IMR-90 (cell line): ENCODE measurements around the gene UBA3. TPM values are rescaled to one million over a fixed set of nuclear protein-coding genes. Genes with fewer than 3 reads are reported as not detected.

ENCODE experiments used
- ATAC-seq: fragments of 200-7000 bp; cut with Tn5 transposase; 2 replicates; pipeline ENCODE4 v1.9.1; 2020; ENCODE audit warnings: low read depth, mild to moderate bottlenecking, moderate library complexity
- BruUV-seq: library from RNA; stranded (reverse); fragments of 400-500 nt; replicated peaks from 2 replicates; lab custom pipeline; 2021; lab: Mats Ljungman, UMichigan
- CTCF ChIA-PET: fragments of 300-600 bp; formaldehyde crosslinking; extraction: SDS; loops from one replicate; lab custom pipeline; 2021; ENCODE audit warnings: antibody characterized with exemption; lab: Yijun Ruan, JAX
- POLR2A ChIA-PET: fragments of 300-600 bp; sonication (Branson Sonifier 250); formaldehyde crosslinking; loops from one replicate; lab custom pipeline; 2022; ENCODE audit warnings: antibody characterized with exemption; ENCODE audit not compliant: unreplicated experiment; lab: Charles Lee
- DNase-seq: peaks from one replicate; pipeline ENCODE4 v3.0.0; 2013
- H2AFZ ChIP-seq: replicated peaks from 2 replicates; pipeline ENCODE3; 2013; ENCODE audit warnings: low read length, mild to moderate bottlenecking; ENCODE audit not compliant: poor library complexity
- H2AK5ac ChIP-seq: 2 replicates; pipeline ENCODE4 v1.6.1; 2013; ENCODE audit warnings: low read depth, low read length, inconsistent platforms
- H2AK9ac ChIP-seq: replicated peaks from 2 replicates; pipeline ENCODE3; 2013; ENCODE audit warnings: mild to moderate bottlenecking, low read depth, low read length, moderate library complexity; ENCODE audit not compliant: poor library complexity
- H2BK120ac ChIP-seq: 2 replicates; pipeline ENCODE4 v1.6.1; 2013; ENCODE audit warnings: low read depth, low read length, inconsistent platforms
- H2BK15ac ChIP-seq: 3 replicates; pipeline ENCODE4 v1.6.1; 2013; ENCODE audit warnings: low read depth, low read length, inconsistent platforms
- H2BK20ac ChIP-seq: 2 replicates; pipeline ENCODE4 v1.6.1; 2013; ENCODE audit warnings: low read depth, mild to moderate bottlenecking, inconsistent platforms, low read length, moderate library complexity
- H2BK5ac ChIP-seq: 2 replicates; pipeline ENCODE4 v1.6.1; 2013; ENCODE audit warnings: mild to moderate bottlenecking, low read depth, low read length, inconsistent platforms; ENCODE audit not compliant: poor library complexity, severe bottlenecking
- H3K14ac ChIP-seq: replicated peaks from 2 replicates; pipeline ENCODE4 v1.6.1; 2013; ENCODE audit warnings: low read depth, low read length, inconsistent platforms
- H3K18ac ChIP-seq: 2 replicates; pipeline ENCODE4 v1.6.1; 2013; ENCODE audit warnings: low read depth, low read length, control low read depth
- H3K23ac ChIP-seq: 2 replicates; pipeline ENCODE4 v1.6.1; 2013; ENCODE audit warnings: low read depth, low read length, inconsistent platforms
- H3K27ac ChIP-seq: 2 replicates; pipeline ENCODE4 v1.5.1; 2013; ENCODE audit warnings: mild to moderate bottlenecking, control low read depth, low read length; ENCODE audit not compliant: insufficient read depth
- H3K27me3 ChIP-seq: 2 replicates; pipeline ENCODE4 v1.6.1; 2013; ENCODE audit warnings: low read length; ENCODE audit not compliant: control insufficient read depth, insufficient read depth
- H3K36me3 ChIP-seq: 2 replicates; pipeline ENCODE4 v1.6.1; 2013; ENCODE audit warnings: low read length, mixed read lengths; ENCODE audit not compliant: control insufficient read depth, insufficient read depth
- H3K4ac ChIP-seq: 2 replicates; pipeline ENCODE4 v1.6.1; 2013; ENCODE audit warnings: low read depth, low read length, inconsistent platforms
- H3K4me1 ChIP-seq: 2 replicates; pipeline ENCODE4 v1.6.1; 2013; ENCODE audit warnings: low read length, mixed read lengths; ENCODE audit not compliant: control insufficient read depth, insufficient read depth
- H3K4me2 ChIP-seq: 2 replicates; pipeline ENCODE4 v1.6.1; 2013; ENCODE audit warnings: low read depth, mild to moderate bottlenecking, control low read depth, low read length, moderate library complexity
- H3K4me3 ChIP-seq: 2 replicates; pipeline ENCODE4 v1.5.1; 2013; ENCODE audit warnings: low read depth, mild to moderate bottlenecking, control low read depth, low read length, moderate library complexity; ENCODE audit not compliant: insufficient read depth
- H3K56ac ChIP-seq: 2 replicates; pipeline ENCODE4 v1.6.1; 2013; ENCODE audit warnings: low read length, inconsistent platforms; ENCODE audit not compliant: insufficient read depth; ENCODE audit errors: extremely low read depth
- H3K79me1 ChIP-seq, 2 experiments: 2 replicates each; pipeline ENCODE4 v1.6.1; 2013; ENCODE audit warnings: low read length in 2 of 2, inconsistent platforms in 1 of 2, low read depth in 1 of 2
- H3K9ac ChIP-seq: 2 replicates; pipeline ENCODE4 v1.6.1; 2013; ENCODE audit warnings: low read depth, low read length, control low read depth
- H3K9me1 ChIP-seq: 2 replicates; pipeline ENCODE4 v1.6.1; 2013; ENCODE audit warnings: low read length, inconsistent platforms; ENCODE audit not compliant: insufficient read depth
- H3K9me3 ChIP-seq: 2 replicates; pipeline ENCODE4 v1.6.1; 2013; ENCODE audit warnings: low read length; ENCODE audit not compliant: control insufficient read depth, insufficient read depth
- H4K20me1 ChIP-seq: 2 replicates; pipeline ENCODE4 v1.6.1; 2013; ENCODE audit warnings: low read length, inconsistent platforms; ENCODE audit not compliant: insufficient read depth
- H4K5ac ChIP-seq: 2 replicates; pipeline ENCODE4 v1.6.1; 2013; ENCODE audit warnings: mild to moderate bottlenecking, low read depth, low read length, control low read depth
- H4K8ac ChIP-seq, 2 experiments: 2 replicates each; pipeline ENCODE4 v1.6.1; 2013; ENCODE audit warnings: low read depth in 2 of 2, low read length in 2 of 2, control low read depth in 1 of 2, inconsistent platforms in 1 of 2
- H4K91ac ChIP-seq: 2 replicates; pipeline ENCODE4 v1.6.1; 2013; ENCODE audit warnings: low read depth, low read length, inconsistent platforms; ENCODE audit not compliant: insufficient read depth
- CHD1 ChIP-seq: IDR thresholded peaks from 2 replicates; pipeline ENCODE4 v1.6.1; 2012; ENCODE audit warnings: low read depth, low read length, improper control_type of control experiment
- NFE2L2 ChIP-seq: fragments of 150-350 bp; IDR thresholded peaks from 2 replicates; pipeline ENCODE4 v1.6.1; 2016; ENCODE audit warnings: low read depth, mild to moderate bottlenecking, low read length
- RCOR1 ChIP-seq: IDR thresholded peaks from 2 replicates; pipeline ENCODE4 v1.6.1; 2012; ENCODE audit warnings: mild to moderate bottlenecking, low read length, improper control_type of control experiment; ENCODE audit not compliant: insufficient replicate concordance
- WGBS, 2 experiments: methylation state at CpG; one replicate each; pipeline versions ENCODE4 v1.1.5 to v1.1.7; 2013; ENCODE audit warnings: missing lambda C conversion rate in 2 of 2; ENCODE audit not compliant: insufficient read length in 1 of 2; ENCODE audit errors: extremely low coverage in 2 of 2; 5-methylcytosine and 5-hydroxymethylcytosine counted together
- dilution Hi-C: fragments of 300-500 bp; cut with HindIII; formaldehyde crosslinking; loops from one replicate; pipeline ENCODE4 v1.14.3; 2018; ENCODE audit warnings: low sequenced_read_pairs; ENCODE audit not compliant: unreplicated experiment
- in situ Hi-C: fragments of 300-500 bp; cut with MboI; formaldehyde crosslinking; loops from 3 replicates; pipeline ENCODE4 v1.14.3; 2019; ENCODE audit warnings: low sequenced_read_pairs, inconsistent platforms, mixed read lengths
- intact Hi-C: fragments of 100-400 bp; cut with micrococcal nuclease; formaldehyde crosslinking; loops from 2 replicates; pipeline ENCODE4 v1.10.0; 2022
- polyA plus RNA-seq, 3 experiments: library from polyadenylated mRNA; depleted of rRNA; stranded (reverse); fragments of >200 nt; gene quantifications; 2 replicates each; pipeline ENCODE4 v1.2.3, GENCODE V29; 2012; ENCODE audit warnings: low replicate concordance in 1 of 3
- total RNA-seq: library from RNA; depleted of rRNA; stranded (reverse); fragments of >200 nt; gene quantifications from 2 replicates; pipeline ENCODE4 v1.2.3, GENCODE V29; 2012
- TF ChIP-seq, protein P1 (sequence below): fragments of 150-350 bp; IDR thresholded peaks from 2 replicates; pipeline ENCODE4 v1.6.1; 2016; ENCODE audit warnings: low read depth, mild to moderate bottlenecking, low read length, moderate library complexity, borderline replicate concordance

The UBA3 gene
- total and polyA plus RNA-seq, 2 of the 4 experiments (the other 2 are of a cell fraction): 51.8 to 64.3 TPM

- POLR2A ChIA-PET: no interaction called here
- in situ Hi-C loops: no loop called here
These were observed 48.5 kb downstream of the UBA3 start for GRCh38 chr3:69031635-69032034.

More at GRCh38 chr3:69031635-69032034, 48.5 kb downstream of the UBA3 start:
- no peak overlapping the region for H3K4me2 ChIP-seq
- no peak overlapping the region for H3K4me3 ChIP-seq
- no peak overlapping the region for H3K9ac ChIP-seq
- CTCF ChIA-PET: interaction anchor here (0.7 to 1.0 kb wide), 2 partner anchors 13 to 754 kb away, joined by 3 to 4 read pairs; no protein-coding TSS in a partner anchor
- no peaks in the 10 kb centered on the region for H3K4me1 ChIP-seq
- H3K4ac ChIP-seq: no peak overlapping the region
- ATAC-seq (no peak), DNase-seq (no peak)
- no CpG with 5 or more reads among the region's 1 CpG for WGBS, 2 experiments
- no peak overlapping the region for H3K23ac ChIP-seq
- H2BK120ac ChIP-seq: no peak overlapping the region
- H3K9me1 ChIP-seq: no peaks in the 10 kb centered on the region
- no TSS peak for BruUV-seq
- no peak overlapping the region for H2BK15ac ChIP-seq
- no peak overlapping the region for H2BK20ac ChIP-seq
- H3K18ac ChIP-seq: no peak overlapping the region
- no peak overlapping the region for H2AK9ac ChIP-seq
- no peak overlapping the region for H4K91ac ChIP-seq
- no peaks in the 10 kb centered on the region for H3K27me3 ChIP-seq
- H2BK5ac ChIP-seq: no peak overlapping the region
- H3K9me3 ChIP-seq: no peaks in the 10 kb centered on the region
- H2AFZ ChIP-seq: no peak overlapping the region
- peaks cover 32% of the 10 kb centered on the region for H3K36me3 ChIP-seq
- TF ChIP-seq, protein P1, sequence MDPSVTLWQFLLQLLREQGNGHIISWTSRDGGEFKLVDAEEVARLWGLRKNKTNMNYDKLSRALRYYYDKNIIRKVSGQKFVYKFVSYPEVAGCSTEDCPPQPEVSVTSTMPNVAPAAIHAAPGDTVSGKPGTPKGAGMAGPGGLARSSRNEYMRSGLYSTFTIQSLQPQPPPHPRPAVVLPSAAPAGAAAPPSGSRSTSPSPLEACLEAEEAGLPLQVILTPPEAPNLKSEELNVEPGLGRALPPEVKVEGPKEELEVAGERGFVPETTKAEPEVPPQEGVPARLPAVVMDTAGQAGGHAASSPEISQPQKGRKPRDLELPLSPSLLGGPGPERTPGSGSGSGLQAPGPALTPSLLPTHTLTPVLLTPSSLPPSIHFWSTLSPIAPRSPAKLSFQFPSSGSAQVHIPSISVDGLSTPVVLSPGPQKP: no peak
- TF ChIP-seq RCOR1: no peak
- TF ChIP-seq CHD1: no peak
- no peak for TF ChIP-seq NFE2L2
- no peak overlapping the region for H4K5ac ChIP-seq
- no peak overlapping the region for H4K8ac ChIP-seq
- no peak overlapping the region for H3K56ac ChIP-seq
- H3K27ac ChIP-seq: no peak overlapping the region
- H3K14ac ChIP-seq: no peak overlapping the region
- dilution Hi-C loops (no loop called here), intact Hi-C loops (loop anchor here (5.0 kb wide), 1 partner anchor 46 kb away; no protein-coding TSS in a partner anchor)
- H3K79me1 ChIP-seq: peaks cover 6 to 10% of the 10 kb centered on the region in 2 experiments
- no peak overlapping the region for H2AK5ac ChIP-seq
- no peaks in the 10 kb centered on the region; the same call in 1 of the 2 replicates for H4K20me1 ChIP-seq
